Type B pancreatic cell (in vitro differentiated cells): ENCODE results near the gene PTPN22. TPM values are rescaled to one million over a fixed set of nuclear protein-coding genes. Genes with fewer than 3 reads are reported as not detected.

Source experiments
- DNase-seq: peaks from one replicate; pipeline ENCODE4 v3.0.0; 2021; ENCODE audit warnings: mixed read lengths; ENCODE audit not compliant: unreplicated experiment; ENCODE audit errors: extremely low spot score
- H3K27ac Mint-ChIP-seq: 2 replicates; pipeline ENCODE4 v1.8.0; 2021; ENCODE audit warnings: mild to moderate bottlenecking, mixed read lengths
- H3K27me3 Mint-ChIP-seq: 2 replicates; pipeline ENCODE4 v1.8.0; 2021; ENCODE audit warnings: mixed read lengths
- H3K36me3 Mint-ChIP-seq: 2 replicates; pipeline ENCODE4 v1.8.0; 2021; ENCODE audit warnings: mixed read lengths
- H3K4me1 Mint-ChIP-seq: one replicate; pipeline ENCODE4 v1.8.0; 2021; ENCODE audit warnings: mixed read lengths; ENCODE audit not compliant: unreplicated experiment
- H3K4me3 Mint-ChIP-seq: 2 replicates; pipeline ENCODE4 v1.8.0; 2021; ENCODE audit warnings: mild to moderate bottlenecking, mixed read lengths
- H3K9me3 Mint-ChIP-seq: 2 replicates; pipeline ENCODE4 v1.8.0; 2021; ENCODE audit warnings: mixed read lengths
- CTCF ChIP-seq: fragments of 200-600 bp; sonication (generic); conservative IDR thresholded peaks from 2 replicates; pipeline ENCODE4 v1.5.0; 2021; ENCODE audit warnings: antibody characterized with exemption, mild to moderate bottlenecking
- total RNA-seq: library from RNA; stranded (reverse); gene quantifications from 2 replicates; pipeline ENCODE4 v1.2.1, GENCODE V29; 2021; ENCODE audit warnings: low replicate concordance

PTPN22 gene
- total RNA-seq, 1 donor from 2014 or later: not detected

GRCh38 chr1:113811156-113811887 is 60.2 kb downstream of the PTPN22 start:
- peak overlapping the region; percentile 100 for H3K4me3 Mint-ChIP-seq
- peaks cover 13% of the 10 kb centered on the region for H3K4me1 Mint-ChIP-seq
- peak; percentile 74 for DNase-seq
- no peaks in the 10 kb centered on the region for H3K27me3 Mint-ChIP-seq
- peaks cover 6% of the 10 kb centered on the region for H3K36me3 Mint-ChIP-seq
- no peak for TF ChIP-seq CTCF
- H3K27ac Mint-ChIP-seq: peak overlapping the region; percentile 98
- H3K9me3 Mint-ChIP-seq: no peaks in the 10 kb centered on the region

GRCh38 chr1:113809670-113810602 is 61.6 kb downstream of the PTPN22 start:
- TF ChIP-seq CTCF: no peak
- H3K27me3 Mint-ChIP-seq: no peaks in the 10 kb centered on the region
- H3K36me3 Mint-ChIP-seq: peaks cover 14% of the 10 kb centered on the region
- H3K4me3 Mint-ChIP-seq: peak overlapping the region; percentile 100
- H3K4me1 Mint-ChIP-seq: peaks cover 19% of the 10 kb centered on the region
- no peak for DNase-seq
- H3K9me3 Mint-ChIP-seq: no peaks in the 10 kb centered on the region
- peak overlapping the region; percentile 42 for H3K27ac Mint-ChIP-seq

DNA sequence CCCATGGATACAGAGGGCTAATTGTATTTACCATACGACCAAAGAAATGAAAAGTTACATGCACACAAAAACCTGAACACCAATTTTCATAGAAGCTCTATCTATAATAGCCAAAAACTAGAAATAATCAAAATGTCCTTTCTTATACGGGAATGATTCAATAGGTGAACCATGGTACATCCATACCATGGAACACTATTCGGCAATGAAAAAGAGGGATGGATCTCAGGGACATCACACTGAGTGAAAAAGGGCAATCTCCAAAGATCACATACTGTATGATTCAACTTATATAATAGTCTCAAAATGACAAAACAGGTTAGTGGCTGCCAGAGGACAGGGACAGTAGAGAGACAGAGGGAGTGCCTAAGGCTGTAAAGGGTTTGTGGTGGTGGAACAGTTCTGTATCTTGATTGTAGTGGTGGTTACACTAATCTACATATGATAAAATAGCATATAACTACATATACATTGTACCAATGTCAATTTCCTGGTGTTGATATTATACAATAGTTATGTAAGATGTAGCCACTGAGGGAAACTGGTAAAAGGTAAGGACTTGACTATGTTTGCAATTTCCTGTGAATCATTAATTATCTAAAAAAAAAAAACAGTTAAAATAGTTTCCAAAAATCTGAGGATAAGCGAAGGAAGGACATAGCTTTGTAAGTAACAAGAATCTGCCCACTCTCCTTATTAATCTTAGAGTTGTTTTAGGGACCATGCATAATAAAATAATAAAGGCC is 62.9 kb downstream of the PTPN22 start:
- peak overlapping the region; percentile 71 for H3K4me3 Mint-ChIP-seq
- no peaks in the 10 kb centered on the region for H3K9me3 Mint-ChIP-seq
- DNase-seq: no peak
- H3K27me3 Mint-ChIP-seq: no peaks in the 10 kb centered on the region
- TF ChIP-seq CTCF: no peak
- H3K36me3 Mint-ChIP-seq: peaks cover 20% of the 10 kb centered on the region
- H3K4me1 Mint-ChIP-seq: peaks cover 27% of the 10 kb centered on the region
- peak overlapping the region; percentile 42 for H3K27ac Mint-ChIP-seq

DNA sequence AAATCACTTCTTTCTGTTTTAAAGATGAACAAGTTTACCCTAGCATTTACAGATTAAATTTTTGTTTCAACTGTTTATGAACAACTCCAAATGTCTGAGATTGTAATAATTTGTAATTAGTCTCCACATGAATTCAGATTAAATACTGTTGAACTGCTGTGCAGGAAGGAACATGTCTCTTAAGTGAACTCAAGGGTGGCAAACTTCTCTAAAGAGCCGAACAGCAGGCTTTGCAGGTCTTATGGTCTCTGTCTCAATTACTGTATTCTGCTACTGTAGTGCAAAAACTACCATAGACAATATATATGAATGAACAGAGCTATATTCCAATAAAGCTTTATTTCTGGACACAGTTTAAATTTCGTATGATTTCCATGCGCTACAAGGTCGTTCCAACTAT is 65.9 kb downstream of the PTPN22 start:
- Mint-ChIP-seq H3K4me3 (no peak overlapping the region), H3K36me3 (peaks cover 28% of the 10 kb centered on the region), H3K9me3 (no peaks in the 10 kb centered on the region), H3K27me3 (no peaks in the 10 kb centered on the region), H3K27ac (no peak overlapping the region), H3K4me1 (peaks cover 35% of the 10 kb centered on the region)
- TF ChIP-seq CTCF: no peak
- no peak for DNase-seq

DNA sequence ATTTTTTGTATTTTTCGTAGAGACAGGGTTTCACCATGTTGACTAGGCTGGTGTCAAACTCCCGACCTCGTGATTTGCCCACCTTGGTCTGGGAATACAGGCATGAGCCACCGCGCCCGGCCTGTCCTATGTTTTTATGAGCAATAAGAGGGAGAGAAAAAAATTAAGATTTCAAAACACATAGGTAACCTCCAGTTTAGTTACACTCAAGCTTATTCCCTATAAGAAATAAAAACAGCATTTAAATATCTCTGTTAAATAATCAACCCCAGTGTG is 66.3 kb downstream of the PTPN22 start:
- Mint-ChIP-seq H3K36me3 (peaks cover 28% of the 10 kb centered on the region), H3K27me3 (no peaks in the 10 kb centered on the region), H3K4me3 (no peak overlapping the region), H3K4me1 (peaks cover 35% of the 10 kb centered on the region), H3K9me3 (no peaks in the 10 kb centered on the region), H3K27ac (no peak overlapping the region)
- no peak for TF ChIP-seq CTCF
- DNase-seq: no peak
